Osteocyte (in vitro differentiated cells): ENCODE measurements around the gene CACNA1C. TPM values are rescaled to one million over a fixed set of nuclear protein-coding genes. Genes with fewer than 3 reads are reported as not detected.
A peak's percentile ranks its signal among the peaks of the same experiment; 100 is the strongest.

ENCODE experiments used
- DNase-seq: peaks from one replicate; pipeline ENCODE4 v3.0.0; 2021; ENCODE audit warnings: mixed read lengths; ENCODE audit not compliant: unreplicated experiment; ENCODE audit errors: extremely low spot score
- H3K27ac Mint-ChIP-seq: one replicate; pipeline ENCODE4 v1.8.0; 2021; ENCODE audit warnings: mild to moderate bottlenecking, mixed read lengths; ENCODE audit not compliant: unreplicated experiment
- H3K27me3 Mint-ChIP-seq: one replicate; pipeline ENCODE4 v1.8.0; 2021; ENCODE audit warnings: mixed read lengths; ENCODE audit not compliant: unreplicated experiment
- H3K36me3 Mint-ChIP-seq: one replicate; pipeline ENCODE4 v1.8.0; 2021; ENCODE audit warnings: mixed read lengths; ENCODE audit not compliant: unreplicated experiment
- H3K4me1 Mint-ChIP-seq: one replicate; pipeline ENCODE4 v1.8.0; 2021; ENCODE audit warnings: mixed read lengths; ENCODE audit not compliant: unreplicated experiment
- H3K4me3 Mint-ChIP-seq: one replicate; pipeline ENCODE4 v1.8.0; 2021; ENCODE audit warnings: mild to moderate bottlenecking, moderate library complexity, mixed read lengths; ENCODE audit not compliant: unreplicated experiment
- H3K9me3 Mint-ChIP-seq: one replicate; pipeline ENCODE4 v1.8.0; 2021; ENCODE audit warnings: mixed read lengths; ENCODE audit not compliant: unreplicated experiment
- CTCF ChIP-seq: fragments of 200-600 bp; sonication (generic); IDR thresholded peaks from 2 replicates; pipeline ENCODE4 v1.5.0; 2021; ENCODE audit warnings: antibody characterized with exemption, mild to moderate bottlenecking, moderate library complexity
- total RNA-seq: library from RNA; stranded (reverse); gene quantifications from 2 replicates; pipeline ENCODE4 v1.2.1, GENCODE V29; 2021

Gene CACNA1C
- total RNA-seq, 1 donor from 2014 or later: 67.4 TPM

DNA sequence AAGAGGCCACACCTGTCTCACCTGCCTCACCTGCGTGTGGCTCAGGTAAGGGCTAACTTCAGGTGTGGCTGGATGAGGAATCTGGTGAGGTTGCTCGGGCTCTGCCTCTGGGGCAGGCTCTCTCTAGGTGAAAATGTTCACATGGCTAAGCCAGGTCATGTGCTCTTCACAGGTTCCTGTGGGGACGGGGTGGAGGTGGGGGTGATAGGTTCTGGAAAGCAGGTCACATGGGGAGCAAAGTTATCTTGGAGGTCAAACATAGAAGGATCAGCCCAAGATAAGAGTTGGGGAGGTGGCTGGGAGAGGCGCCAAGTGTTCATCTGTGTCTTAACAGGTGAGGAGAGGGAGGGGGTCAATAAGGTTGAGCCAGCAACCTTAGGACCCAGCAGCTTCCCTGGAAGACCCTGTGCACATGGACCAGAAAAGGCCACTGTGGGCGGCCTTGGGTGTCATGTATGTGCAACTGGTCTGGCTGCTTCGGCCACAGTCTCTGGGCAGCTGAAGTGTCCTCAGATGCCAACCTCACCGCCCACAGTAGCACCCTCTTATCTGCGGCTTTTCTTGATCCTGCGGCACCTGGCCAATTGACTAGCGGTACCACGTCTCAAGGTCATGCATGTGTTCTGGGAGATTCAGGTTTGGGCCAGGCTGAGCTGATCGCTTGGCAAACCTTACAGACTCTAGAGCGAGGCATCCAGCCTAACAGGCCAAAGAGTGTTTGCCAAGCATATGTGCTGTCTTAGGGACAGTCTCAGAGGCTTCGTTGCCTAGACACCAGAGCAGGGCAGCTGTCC is 60.5 kb downstream of the CACNA1C start:
- peaks cover 39% of the 10 kb centered on the region for H3K4me1 Mint-ChIP-seq
- peaks cover 16% of the 10 kb centered on the region for H3K36me3 Mint-ChIP-seq
- no peak for DNase-seq
- H3K27ac Mint-ChIP-seq: no peak overlapping the region
- no peaks in the 10 kb centered on the region for H3K27me3 Mint-ChIP-seq
- TF ChIP-seq CTCF: no peak
- H3K4me3 Mint-ChIP-seq: no peak overlapping the region
- no peaks in the 10 kb centered on the region for H3K9me3 Mint-ChIP-seq

DNA sequence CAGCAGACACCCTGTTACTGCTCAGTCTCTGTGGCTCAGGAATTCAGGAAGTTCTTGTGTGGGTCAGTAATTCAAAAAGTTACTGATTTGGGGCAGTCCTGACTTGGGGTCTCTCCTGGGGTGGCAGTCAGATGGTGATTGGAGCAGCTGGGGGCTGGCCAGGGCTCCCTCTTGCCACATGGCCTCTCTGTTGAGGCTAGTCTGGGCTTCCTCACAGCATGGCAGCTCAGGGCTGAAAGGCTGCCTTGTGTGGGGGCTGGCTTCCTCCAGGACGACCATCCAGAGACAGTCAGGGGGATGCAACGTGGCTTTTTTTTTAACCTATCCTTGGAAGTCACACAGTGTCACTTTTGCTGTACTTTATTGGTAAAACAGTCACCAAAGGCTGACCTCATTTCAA is 61.3 kb downstream of the CACNA1C start:
- Mint-ChIP-seq H3K9me3 (no peaks in the 10 kb centered on the region), H3K36me3 (peaks cover 16% of the 10 kb centered on the region), H3K27me3 (no peaks in the 10 kb centered on the region), H3K4me1 (peaks cover 35% of the 10 kb centered on the region), H3K4me3 (no peak overlapping the region), H3K27ac (no peak overlapping the region)
- DNase-seq: no peak
- TF ChIP-seq CTCF: no peak

- Mint-ChIP-seq H3K4me1 (peaks cover 40% of the 10 kb centered on the region), H3K4me3 (no peak overlapping the region), H3K36me3 (peaks cover 17% of the 10 kb centered on the region), H3K9me3 (no peaks in the 10 kb centered on the region), H3K27me3 (no peaks in the 10 kb centered on the region), H3K27ac (peak overlapping the region; percentile 19)
- no peak for TF ChIP-seq CTCF
- no peak for DNase-seq
Measured at GRCh38 chr12:2115101-2115845, 62.5 kb downstream of the CACNA1C start.

- no peak for DNase-seq
- Mint-ChIP-seq H3K27me3 (no peaks in the 10 kb centered on the region), H3K4me1 (peaks cover 40% of the 10 kb centered on the region), H3K36me3 (peaks cover 30% of the 10 kb centered on the region), H3K4me3 (no peak overlapping the region), H3K27ac (no peak overlapping the region), H3K9me3 (no peaks in the 10 kb centered on the region)
- TF ChIP-seq CTCF: no peak
Measured at GRCh38 chr12:2117541-2117940, 64.8 kb downstream of the CACNA1C start.

DNA sequence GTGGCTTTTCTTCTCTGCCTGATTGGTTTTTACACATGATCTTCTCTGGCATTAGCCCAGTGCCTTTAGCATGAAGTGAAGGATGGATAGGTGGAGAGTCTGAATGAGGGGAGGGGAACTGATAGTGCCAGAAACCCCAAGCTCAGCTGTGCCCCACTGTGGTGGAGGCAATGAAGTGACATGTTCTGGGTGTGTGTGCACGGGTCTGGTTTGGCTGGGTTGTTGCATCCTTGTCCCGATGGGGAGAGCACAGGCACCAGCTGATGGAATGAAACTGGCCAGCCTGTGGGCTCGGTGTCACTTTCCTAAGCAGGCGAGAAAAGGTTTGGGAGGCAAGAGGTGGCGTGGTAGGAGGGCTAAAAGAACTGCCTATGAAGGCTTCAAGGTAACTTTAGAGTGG is 65.3 kb downstream of the CACNA1C start:
- Mint-ChIP-seq H3K4me3 (no peak overlapping the region), H3K27me3 (no peaks in the 10 kb centered on the region), H3K9me3 (no peaks in the 10 kb centered on the region), H3K4me1 (peaks cover 38% of the 10 kb centered on the region), H3K36me3 (peaks cover 33% of the 10 kb centered on the region), H3K27ac (no peak overlapping the region)
- TF ChIP-seq CTCF: no peak
- no peak for DNase-seq
